Measurements from ENCODE around the gene NCAM1. TPM values are rescaled to one million over a fixed set of nuclear protein-coding genes. Genes with fewer than 3 reads are reported as not detected.

Gene NCAM1
- total RNA-seq, 1 experiment from 2014 or later, result not detected

GRCh38 chr11:113072237-113072858, 111.1 kb downstream of the NCAM1 start:
- Histone ChIP-seq H3K27me3 (ENCODE audit: low read length) (0 out of 2 replicates have a peak, but pooled peaks cover 4% of the 10 kb centered on the region), H4K20me1 (ENCODE audit: low read length) (no peaks in the 10 kb centered on the region), H3K79me2 (ENCODE audit: low read length) (no peaks in the 10 kb centered on the region), H3K9me3 (ENCODE audit: low read length) (no peaks in the 10 kb centered on the region), H3K4me1 (ENCODE audit: insufficient read depth, low read length) (no peaks in the 10 kb centered on the region), H3K36me3 (ENCODE audit: low read depth, low read length) (no peaks in the 10 kb centered on the region), H3F3A (ENCODE audit: low read length, unreplicated experiment) (no peaks in the 10 kb centered on the region), H2AFZ (ENCODE audit: low read length) (no peak overlapping the region), H3K27ac (ENCODE audit: low read length) (no peak overlapping the region), H3K4me3 (ENCODE audit: low read length) (no peak overlapping the region), H3K9me2 (replicated peaks; ENCODE audit: low read length) (no peaks in the 10 kb centered on the region), H3K4me2 (ENCODE audit: low read length) (no peak overlapping the region), H3K9ac (ENCODE audit: low read length) (no peak overlapping the region)
- no peak for ATAC-seq
- DNase-seq, result no peak
- CTCF ChIA-PET, result no interaction called here
- POLR2A ChIA-PET (ENCODE audit: unreplicated experiment), result no interaction called here
- no peak for TF ChIP-seq EZH2 (IDR thresholded peaks at IDR 0.05; ENCODE audit: low read length, unreplicated experiment)
- no peak for TF ChIP-seq CTCF (conservative IDR thresholded peaks at IDR 0.05; ENCODE audit: low read depth, low read length)
- no peak for TF ChIP-seq EZH2phosphoT487 (IDR thresholded peaks at IDR 0.05; ENCODE audit: borderline replicate concordance, low read length)
- intact Hi-C loops (cut with micrococcal nuclease), result no loop called here
- BruUV-seq (replicated peaks), result no TSS peak

GRCh38 chr11:113073290-113073953, 112.2 kb downstream of the NCAM1 start:
- ATAC-seq (no peak), DNase-seq (no peak)
- TF ChIP-seq CTCF (conservative IDR thresholded peaks at IDR 0.05; ENCODE audit: low read depth, low read length) (no peak), EZH2phosphoT487 (IDR thresholded peaks at IDR 0.05; ENCODE audit: borderline replicate concordance, low read length) (no peak), EZH2 (IDR thresholded peaks at IDR 0.05; ENCODE audit: low read length, unreplicated experiment) (no peak)
- Histone ChIP-seq H4K20me1 (ENCODE audit: low read length) (no peaks in the 10 kb centered on the region), H3K9ac (ENCODE audit: low read length) (no peak overlapping the region), H3K4me3 (ENCODE audit: low read length) (no peak overlapping the region), H2AFZ (ENCODE audit: low read length) (no peak overlapping the region), H3K9me3 (ENCODE audit: low read length) (no peaks in the 10 kb centered on the region), H3K79me2 (ENCODE audit: low read length) (no peaks in the 10 kb centered on the region), H3K27me3 (ENCODE audit: low read length) (0 out of 2 replicates have a peak, but pooled peaks cover 4% of the 10 kb centered on the region), H3F3A (ENCODE audit: low read length, unreplicated experiment) (no peaks in the 10 kb centered on the region), H3K4me1 (ENCODE audit: insufficient read depth, low read length) (no peaks in the 10 kb centered on the region), H3K9me2 (replicated peaks; ENCODE audit: low read length) (no peaks in the 10 kb centered on the region), H3K4me2 (ENCODE audit: low read length) (no peak overlapping the region), H3K27ac (ENCODE audit: low read length) (no peak overlapping the region), H3K36me3 (ENCODE audit: low read depth, low read length) (no peaks in the 10 kb centered on the region)
- no TSS peak for BruUV-seq (replicated peaks)
- intact Hi-C loops (cut with micrococcal nuclease), result no loop called here
- POLR2A ChIA-PET (ENCODE audit: unreplicated experiment), result no interaction called here
- CTCF ChIA-PET, result no interaction called here

- DNase-seq (no peak), ATAC-seq (no peak)
- Histone ChIP-seq H3K79me2 (ENCODE audit: low read length) (no peaks in the 10 kb centered on the region), H3K36me3 (ENCODE audit: low read depth, low read length) (no peaks in the 10 kb centered on the region), H3K4me2 (ENCODE audit: low read length) (no peak overlapping the region), H2AFZ (ENCODE audit: low read length) (no peak overlapping the region), H4K20me1 (ENCODE audit: low read length) (no peaks in the 10 kb centered on the region), H3K4me1 (ENCODE audit: insufficient read depth, low read length) (no peaks in the 10 kb centered on the region), H3K27me3 (ENCODE audit: low read length) (peaks cover 8% of the 10 kb centered on the region; the same call in 1 of the 2 replicates), H3K9me2 (replicated peaks; ENCODE audit: low read length) (no peaks in the 10 kb centered on the region), H3K27ac (ENCODE audit: low read length) (no peak overlapping the region), H3F3A (ENCODE audit: low read length, unreplicated experiment) (no peaks in the 10 kb centered on the region), H3K4me3 (ENCODE audit: low read length) (no peak overlapping the region), H3K9me3 (ENCODE audit: low read length) (no peaks in the 10 kb centered on the region), H3K9ac (ENCODE audit: low read length) (no peak overlapping the region)
- no TSS peak for BruUV-seq (replicated peaks)
- intact Hi-C loops (cut with micrococcal nuclease), result no loop called here
- ChIA-PET CTCF (no interaction called here), POLR2A (ENCODE audit: unreplicated experiment) (no interaction called here)
- TF ChIP-seq CTCF (conservative IDR thresholded peaks at IDR 0.05; ENCODE audit: low read depth, low read length) (no peak), EZH2 (IDR thresholded peaks at IDR 0.05; ENCODE audit: low read length, unreplicated experiment) (no peak), EZH2phosphoT487 (IDR thresholded peaks at IDR 0.05; ENCODE audit: borderline replicate concordance, low read length) (no peak)
Measured at GRCh38 chr11:113075586-113076095, 114.4 kb downstream of the NCAM1 start.

Measured in PC-3 (cell line).